Fibroblast of villous mesenchyme (primary cell): ENCODE data around the gene MBOAT7. TPM values are rescaled to one million over a fixed set of nuclear protein-coding genes. Genes with fewer than 3 reads are reported as not detected.

Experiments
- DNase-seq: peaks from one replicate; pipeline ENCODE4 v3.0.0-alpha.2; 2010; ENCODE audit warnings: low read depth
- H3K4me3 ChIP-seq: 2 replicates; pipeline ENCODE4 v1.5.1; 2011; ENCODE audit warnings: low read depth, mild to moderate bottlenecking, low read length
- total RNA-seq: library from RNA; depleted of rRNA; stranded (reverse); fragments of >200 nt; gene quantifications from 2 replicates; pipeline ENCODE4 v1.2.3, GENCODE V29; 2012
- TF ChIP-seq, protein P1 (sequence below): IDR thresholded peaks from 2 replicates; pipeline ENCODE4 v1.5.1; 2012; ENCODE audit warnings: low read depth, mild to moderate bottlenecking, low read length; ENCODE audit not compliant: insufficient read depth

MBOAT7 gene
- total RNA-seq, 1 donor, result 73.4 TPM

DNA sequence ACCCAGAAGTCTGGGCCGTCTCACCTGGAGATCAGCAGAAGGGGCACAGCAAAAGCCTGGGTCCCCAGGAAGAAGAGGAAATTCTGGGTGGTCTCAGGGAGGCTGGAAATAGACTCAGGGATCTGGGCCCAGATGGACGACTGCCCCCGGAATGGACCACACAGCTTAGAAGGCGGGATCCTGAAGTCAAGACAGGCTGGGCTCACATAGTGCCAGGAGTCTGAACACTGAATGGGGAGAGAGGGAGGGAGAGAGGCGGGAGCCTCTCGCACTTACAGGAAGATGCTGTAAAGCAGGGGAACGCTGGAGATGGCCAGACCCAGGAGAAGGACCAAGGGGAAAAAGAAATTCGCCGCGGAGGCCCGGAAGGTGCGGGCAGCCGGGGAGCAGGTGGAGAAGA lies 28.5 kb downstream of the MBOAT7 start:
- peak overlapping the region; percentile 71 for H3K4me3 ChIP-seq
- DNase-seq, result no peak
- TF ChIP-seq, protein P1, sequence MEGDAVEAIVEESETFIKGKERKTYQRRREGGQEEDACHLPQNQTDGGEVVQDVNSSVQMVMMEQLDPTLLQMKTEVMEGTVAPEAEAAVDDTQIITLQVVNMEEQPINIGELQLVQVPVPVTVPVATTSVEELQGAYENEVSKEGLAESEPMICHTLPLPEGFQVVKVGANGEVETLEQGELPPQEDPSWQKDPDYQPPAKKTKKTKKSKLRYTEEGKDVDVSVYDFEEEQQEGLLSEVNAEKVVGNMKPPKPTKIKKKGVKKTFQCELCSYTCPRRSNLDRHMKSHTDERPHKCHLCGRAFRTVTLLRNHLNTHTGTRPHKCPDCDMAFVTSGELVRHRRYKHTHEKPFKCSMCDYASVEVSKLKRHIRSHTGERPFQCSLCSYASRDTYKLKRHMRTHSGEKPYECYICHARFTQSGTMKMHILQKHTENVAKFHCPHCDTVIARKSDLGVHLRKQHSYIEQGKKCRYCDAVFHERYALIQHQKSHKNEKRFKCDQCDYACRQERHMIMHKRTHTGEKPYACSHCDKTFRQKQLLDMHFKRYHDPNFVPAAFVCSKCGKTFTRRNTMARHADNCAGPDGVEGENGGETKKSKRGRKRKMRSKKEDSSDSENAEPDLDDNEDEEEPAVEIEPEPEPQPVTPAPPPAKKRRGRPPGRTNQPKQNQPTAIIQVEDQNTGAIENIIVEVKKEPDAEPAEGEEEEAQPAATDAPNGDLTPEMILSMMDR, result no peak

DNA sequence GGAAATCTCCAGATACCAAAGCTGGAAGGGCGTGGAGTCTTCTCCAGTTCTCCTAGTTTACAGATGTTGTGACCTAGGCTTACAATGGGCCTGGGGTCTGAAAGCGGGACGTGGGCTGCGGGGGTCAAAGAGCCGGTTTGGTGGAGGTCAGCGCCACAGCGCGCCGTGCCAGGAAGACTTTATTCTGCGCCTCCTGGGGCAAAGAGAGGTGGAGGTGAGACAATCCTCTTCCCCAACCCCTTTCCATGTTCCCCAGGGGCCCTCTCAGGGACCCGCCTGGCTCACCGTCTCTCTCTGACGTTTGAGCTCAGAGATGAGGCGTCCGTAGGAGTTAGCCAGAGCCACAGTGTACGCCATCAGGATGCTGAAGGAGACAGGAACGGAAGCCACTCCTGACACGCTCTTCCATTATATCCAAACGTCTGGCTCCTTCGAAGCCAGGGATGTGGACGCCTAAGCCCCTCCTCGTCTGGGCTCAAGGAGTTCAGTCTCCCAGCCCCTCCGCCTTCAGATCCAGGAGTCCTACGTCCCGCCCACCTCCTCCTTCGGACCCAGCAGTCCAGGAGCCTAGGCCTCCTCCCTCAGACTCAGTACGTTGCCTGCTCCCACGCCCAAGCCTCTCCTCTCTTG lies 29.1 kb downstream of the MBOAT7 start:
- TF ChIP-seq, protein P1, result no peak
- H3K4me3 ChIP-seq, result peak overlapping the region; percentile 71
- peak; percentile 55 for DNase-seq

DNA sequence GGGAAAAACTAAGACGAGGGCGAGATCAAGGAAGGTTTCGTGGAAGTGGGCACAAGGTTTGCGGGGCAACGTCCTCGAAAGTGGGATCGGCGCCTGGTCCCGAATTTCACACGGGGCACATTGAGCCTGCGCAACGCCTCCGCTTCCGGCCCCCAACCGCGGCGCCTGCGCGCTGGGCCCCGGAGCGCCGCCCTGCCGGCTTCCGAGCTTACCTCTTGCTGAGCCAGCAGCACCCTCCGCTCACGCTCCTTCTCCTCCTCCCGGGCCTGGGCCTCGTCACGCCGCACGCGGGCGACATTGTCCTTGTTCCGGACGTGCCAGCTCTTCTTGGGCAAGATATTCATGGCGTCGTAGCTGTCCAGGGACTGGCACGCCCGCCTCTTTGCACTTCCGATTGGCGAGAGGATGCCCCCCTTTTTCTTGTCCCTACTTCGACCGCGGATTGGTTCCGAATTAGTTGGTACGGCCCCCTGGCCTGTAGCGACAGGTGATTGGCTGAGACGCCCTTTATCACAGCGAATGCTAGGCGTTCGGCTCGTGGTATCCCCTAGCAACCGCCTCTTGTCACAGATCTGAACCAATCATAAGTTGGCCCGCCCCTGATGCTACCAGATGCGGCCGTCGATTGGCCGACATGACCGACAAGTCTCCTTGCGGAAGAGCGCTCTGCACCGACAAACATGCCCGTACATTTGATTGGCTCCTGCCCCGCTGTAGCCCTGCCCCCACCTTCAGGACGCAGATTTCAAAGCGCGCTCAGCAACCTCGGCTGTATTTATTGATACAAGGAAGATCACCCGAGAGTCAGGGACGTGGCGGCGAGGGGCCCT lies 29.8 kb downstream of the MBOAT7 start, which contains the start of gene LENG1:
LENG1 (minus strand) TSS at position 370 of the 830 bp plus-strand sequence; CDS start at position 344, 26 bp downstream.
- peak; percentile 100 for DNase-seq
- H3K4me3 ChIP-seq, result peak within 1 kb of the TSS; percentile 88
- TF ChIP-seq, protein P1, result peak; percentile 30

DNA sequence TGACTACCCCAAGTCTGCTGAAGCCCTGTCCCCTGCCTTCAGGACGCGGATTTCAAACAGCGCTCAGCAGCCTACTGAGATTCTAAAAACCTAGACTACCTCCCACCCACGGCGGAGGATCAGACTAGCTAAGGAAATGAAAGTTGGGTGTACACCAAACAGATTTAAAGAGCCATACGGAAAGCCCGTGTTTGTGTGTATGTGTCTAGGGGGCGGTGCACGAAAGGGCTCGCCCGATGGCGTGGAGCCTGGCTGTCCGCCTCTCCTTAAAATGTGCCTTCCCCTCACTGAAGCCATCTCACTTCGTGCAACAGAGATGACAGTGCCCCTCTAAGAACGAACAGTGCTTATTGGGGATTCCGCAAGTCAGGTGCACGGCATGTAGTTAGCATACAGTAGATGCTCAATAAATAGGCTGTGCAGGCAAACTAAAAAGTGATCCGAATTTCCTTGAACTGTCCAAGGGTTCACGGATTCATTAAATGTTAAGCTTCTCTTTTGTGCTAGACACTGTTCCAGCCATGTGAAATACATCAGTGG lies 30.5 kb downstream of the MBOAT7 start:
- H3K4me3 ChIP-seq, result peak overlapping the region; percentile 88
- TF ChIP-seq, protein P1, result no peak
- no peak for DNase-seq

DNA sequence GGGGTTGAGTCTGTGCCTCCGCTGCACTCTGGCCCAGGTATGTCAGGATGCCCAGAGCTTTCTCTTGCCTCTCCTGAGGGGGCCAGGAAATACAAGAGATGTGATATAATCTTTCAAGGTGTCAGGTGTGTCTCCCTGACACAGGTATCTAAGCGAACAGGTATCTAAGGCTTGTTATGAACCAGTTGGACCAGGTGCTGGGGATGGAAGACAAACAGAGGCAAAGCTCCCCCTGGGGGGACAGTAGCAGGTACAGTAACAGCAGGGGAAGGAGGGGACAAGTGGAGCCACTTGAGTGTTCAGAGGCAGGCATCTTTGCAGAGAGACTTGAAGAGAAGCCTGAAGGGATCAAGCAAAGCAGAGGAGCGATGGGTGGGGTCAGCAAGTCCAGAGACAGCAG lies 32.4 kb downstream of the MBOAT7 start:
- no peak overlapping the region for H3K4me3 ChIP-seq
- TF ChIP-seq, protein P1, result no peak

DNA sequence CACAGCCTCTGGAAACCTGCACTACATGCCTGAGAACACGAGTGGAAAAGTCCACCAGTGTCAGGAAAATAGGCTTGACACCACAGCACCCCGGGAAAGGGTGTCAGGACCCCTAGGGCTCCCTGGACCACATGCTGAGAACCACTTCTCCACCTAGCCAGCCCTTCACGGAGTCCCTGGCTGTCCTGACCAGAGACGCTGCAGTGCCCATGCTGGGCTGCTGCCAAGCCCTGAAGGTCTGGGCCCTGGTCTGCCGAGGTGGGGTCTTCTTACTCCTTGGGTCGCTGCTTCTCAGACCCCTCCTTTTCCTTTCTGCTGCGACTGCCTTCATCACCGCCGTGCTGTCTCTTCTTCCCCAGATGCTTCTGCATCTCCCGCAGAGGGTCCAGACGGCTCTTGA lies 32.9 kb downstream of the MBOAT7 start:
- TF ChIP-seq, protein P1, result no peak
- DNase-seq, result no peak
- H3K4me3 ChIP-seq, result no peak overlapping the region

More for the DNA sequence above, 32.4 kb downstream of the MBOAT7 start:
- no peak for DNase-seq
